ENCODE results near the gene DPP7. TPM values are rescaled to one million over a fixed set of nuclear protein-coding genes. Genes with fewer than 3 reads are reported as not detected.

The DPP7 gene
- total RNA-seq, 1 experiment from 2014 or later = 291 TPM

GRCh38 chr9:137069508-137070091, 44.9 kb downstream of the DPP7 start (continued):
- TF ChIP-seq REST (IDR thresholded peaks at IDR 0.05; ENCODE audit: low read depth) (no peak), SRF (IDR thresholded peaks at IDR 0.05; ENCODE audit: low read depth) (no peak), ELF1 (IDR thresholded peaks at IDR 0.05; ENCODE audit: borderline replicate concordance, low read depth) (no peak), ATF3 (IDR thresholded peaks at IDR 0.05) (no peak), EZH2 (IDR thresholded peaks at IDR 0.05) (no peak), POLR2A (IDR thresholded peaks at IDR 0.05; ENCODE audit: borderline replicate concordance, extremely low read depth, insufficient read depth, insufficient read length) (no peak)
- TF ChIP-seq, protein P1, sequence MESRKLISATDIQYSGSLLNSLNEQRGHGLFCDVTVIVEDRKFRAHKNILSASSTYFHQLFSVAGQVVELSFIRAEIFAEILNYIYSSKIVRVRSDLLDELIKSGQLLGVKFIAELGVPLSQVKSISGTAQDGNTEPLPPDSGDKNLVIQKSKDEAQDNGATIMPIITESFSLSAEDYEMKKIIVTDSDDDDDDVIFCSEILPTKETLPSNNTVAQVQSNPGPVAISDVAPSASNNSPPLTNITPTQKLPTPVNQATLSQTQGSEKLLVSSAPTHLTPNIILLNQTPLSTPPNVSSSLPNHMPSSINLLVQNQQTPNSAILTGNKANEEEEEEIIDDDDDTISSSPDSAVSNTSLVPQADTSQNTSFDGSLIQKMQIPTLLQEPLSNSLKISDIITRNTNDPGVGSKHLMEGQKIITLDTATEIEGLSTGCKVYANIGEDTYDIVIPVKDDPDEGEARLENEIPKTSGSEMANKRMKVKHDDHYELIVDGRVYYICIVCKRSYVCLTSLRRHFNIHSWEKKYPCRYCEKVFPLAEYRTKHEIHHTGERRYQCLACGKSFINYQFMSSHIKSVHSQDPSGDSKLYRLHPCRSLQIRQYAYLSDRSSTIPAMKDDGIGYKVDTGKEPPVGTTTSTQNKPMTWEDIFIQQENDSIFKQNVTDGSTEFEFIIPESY (IDR thresholded peaks at IDR 0.05; ENCODE audit: extremely low read depth, insufficient replicate concordance, low read length) = no peak
